NOMO-1 (cell line): ENCODE results near the gene QKI.
A peak's percentile ranks its signal among the peaks of the same experiment; 100 is the strongest.
"Not testable (repeated sequence)": the region's sequence is repeated elsewhere in the genome, so short reads cannot be mapped to it uniquely, and the experiment has no call there.

Experiments
- DNase-seq, 2 experiments: peaks; one replicate each; lab custom pipeline; 2025; ENCODE audit not compliant: unreplicated experiment in 2 of 2; lab: John Stamatoyannopoulos, UW

The QKI gene

DNA sequence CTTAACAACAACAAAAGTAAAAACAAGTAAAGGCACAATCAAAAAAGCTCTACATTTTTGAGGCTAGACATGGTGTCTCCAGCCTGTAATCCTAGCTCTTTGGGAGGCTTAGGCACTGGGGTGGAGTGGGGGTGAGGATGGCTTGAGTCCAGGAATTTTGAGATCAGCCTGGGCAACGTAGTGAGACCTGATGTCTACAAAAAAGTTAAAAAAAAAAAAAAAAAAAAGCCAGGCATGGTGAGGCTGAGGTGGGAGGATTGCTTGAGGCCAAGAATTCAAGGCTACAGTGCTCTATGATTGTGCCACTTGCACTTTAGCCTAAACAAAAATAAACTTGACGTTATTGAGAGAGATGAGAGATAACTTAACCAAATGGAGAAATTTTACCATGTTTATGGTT is 60.1 kb downstream of the QKI start:
- no peak for DNase-seq

DNA sequence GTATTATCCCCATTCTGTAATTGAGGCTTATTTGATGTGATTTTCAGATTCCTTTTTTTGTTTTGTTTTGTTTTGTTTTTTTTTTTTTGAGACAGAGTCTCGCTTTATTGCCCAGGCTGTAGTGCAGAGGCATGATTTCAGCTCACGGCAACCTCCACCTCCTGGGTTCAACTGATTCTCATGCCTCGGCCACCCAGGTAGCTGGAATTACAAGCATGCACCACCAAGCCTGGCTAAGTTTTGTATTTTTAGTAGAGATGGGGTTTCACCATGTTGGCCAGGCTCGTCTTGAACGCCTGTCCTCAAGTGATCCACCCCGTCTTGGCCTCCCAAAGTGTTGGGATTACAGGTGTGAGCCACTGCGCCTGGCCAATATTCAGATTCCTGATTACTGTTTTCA is 62.4 kb downstream of the QKI start:
- DNase-seq, result not testable (repeated sequence)

DNA sequence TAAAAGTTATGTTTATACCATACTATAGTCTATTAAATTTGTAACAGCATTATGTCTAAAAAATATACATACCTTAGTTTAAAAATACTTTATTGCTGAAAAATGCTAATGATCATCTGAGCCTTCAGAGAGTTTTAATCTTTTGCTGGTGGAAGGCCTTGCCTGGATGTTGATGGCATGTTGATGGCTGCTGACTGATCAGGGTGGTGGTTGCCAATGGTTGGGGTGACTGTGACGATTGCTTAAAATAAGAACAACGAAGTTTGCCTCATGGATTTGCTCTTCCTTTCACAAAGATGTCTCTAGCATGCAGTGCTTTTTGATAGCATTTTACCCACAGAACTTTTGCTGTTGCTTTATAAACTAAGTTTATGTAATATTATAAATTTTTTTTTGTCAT is 68.6 kb downstream of the QKI start:
- DNase-seq, result no peak

DNA sequence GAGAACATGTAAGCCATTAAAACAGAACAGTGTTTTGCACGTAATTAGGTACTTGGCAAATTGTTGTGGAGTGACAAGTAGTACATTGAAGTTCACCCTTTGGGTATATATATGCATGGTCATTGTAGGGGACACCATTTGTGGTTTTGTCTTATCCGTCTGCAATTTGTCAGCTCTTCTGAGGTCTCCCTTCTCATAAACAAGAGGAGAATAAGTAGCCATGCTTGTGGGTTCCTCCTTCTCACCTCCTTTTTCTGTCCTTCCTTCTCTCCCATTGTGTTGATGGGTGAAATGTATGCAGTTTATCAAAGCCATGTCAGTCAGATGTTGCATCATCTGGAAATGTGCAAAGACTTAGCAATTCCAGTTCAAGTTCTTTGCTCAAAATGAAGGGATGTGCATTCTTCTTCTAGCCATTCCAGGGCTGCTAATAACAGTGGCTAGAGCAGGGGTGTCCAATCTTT is 70.9 kb downstream of the QKI start:
- no peak for DNase-seq

DNA sequence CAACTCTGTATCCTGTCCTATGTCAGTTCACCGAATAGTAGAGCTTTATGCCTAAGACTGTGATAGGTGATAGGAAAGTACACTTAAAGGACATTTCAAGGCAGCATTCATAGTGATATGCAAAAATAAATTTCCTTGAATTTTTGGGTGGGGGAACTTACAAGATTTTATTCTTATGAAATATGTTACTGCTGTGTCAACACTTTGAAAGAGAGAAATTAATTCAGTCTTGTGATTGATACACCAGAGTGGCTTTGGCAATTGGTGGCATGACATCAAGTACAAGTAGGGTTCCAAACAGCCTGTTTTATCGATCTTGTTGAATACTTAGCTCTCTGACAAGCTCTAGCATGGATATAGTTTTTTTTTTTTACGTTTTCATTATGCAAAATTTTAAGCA is 72.3 kb downstream of the QKI start:
- no peak for DNase-seq

DNA sequence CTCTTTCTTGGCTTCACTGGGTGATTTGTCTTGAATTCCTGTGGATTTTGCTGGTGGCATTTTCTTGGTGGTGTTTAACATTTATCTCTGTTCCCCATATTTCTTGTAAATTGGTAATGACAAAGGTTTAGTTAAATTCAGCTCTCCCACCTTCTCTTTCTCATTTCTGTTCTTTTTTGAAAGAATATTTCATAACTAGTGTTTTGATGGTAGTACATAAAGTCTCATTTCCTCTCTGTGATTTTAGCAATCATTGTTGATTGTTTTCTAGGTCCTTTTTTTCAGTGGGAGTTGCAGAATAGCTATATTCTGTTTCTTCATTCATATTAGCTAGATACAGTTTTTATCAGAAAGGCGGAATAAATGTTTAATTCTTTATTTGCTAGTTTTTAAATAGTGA is 73.1 kb downstream of the QKI start:
- DNase-seq, result peak in 1 of 2 experiments; percentile 36

DNA sequence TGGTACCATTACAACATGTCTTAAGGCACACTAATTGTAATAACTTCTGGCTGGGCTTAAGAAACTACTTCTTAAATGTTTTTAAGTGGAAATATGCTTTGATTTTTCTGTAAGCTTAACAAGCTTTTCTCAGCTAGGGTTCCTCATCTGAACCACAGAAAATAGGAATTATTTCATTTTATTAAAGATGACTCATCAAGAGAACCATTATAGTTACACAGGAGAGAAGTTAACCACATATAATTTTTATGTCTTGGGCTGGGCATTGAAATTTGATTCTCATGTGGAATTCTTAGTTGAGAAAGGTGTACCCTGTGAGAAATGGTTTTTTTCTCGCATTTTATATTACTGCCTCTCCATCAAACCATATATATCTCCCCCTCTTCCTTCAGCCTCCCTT is 75.1 kb downstream of the QKI start:
- DNase-seq, result no peak

DNA sequence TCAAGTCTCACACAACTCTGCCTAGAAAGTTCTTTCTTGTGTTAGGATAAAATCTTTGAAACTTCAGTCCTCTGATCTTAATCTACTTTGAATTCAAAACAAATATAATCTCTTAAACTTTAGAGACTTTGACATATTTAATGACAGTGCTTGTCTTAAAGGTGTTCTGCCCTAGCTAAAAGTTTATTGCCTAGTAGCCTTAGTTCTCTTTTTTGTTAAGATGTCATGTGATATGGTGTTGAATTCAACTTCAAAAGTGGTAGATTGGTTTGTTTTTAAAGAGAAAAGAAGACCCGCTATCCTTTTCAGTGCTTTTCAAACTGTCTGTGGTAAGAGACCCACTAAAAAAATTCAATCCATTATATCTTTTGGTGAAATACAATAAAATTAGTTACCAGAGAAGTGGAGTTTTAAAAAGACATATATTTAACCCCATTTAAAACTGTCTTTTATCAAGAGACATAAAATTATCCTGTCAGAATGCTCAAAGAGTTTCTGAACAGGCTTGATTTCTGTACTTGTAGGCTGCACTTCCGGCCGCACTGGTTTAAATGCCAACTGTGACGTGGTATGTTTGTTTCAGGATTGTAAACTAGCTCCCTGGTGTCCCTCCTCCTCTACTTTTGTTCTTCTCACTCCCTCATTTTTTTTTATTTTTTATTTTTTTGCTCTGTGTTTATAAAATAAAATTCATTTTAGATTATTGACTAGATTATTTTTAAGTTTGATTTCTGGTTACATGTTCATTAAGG is 76.5 kb downstream of the QKI start:
- no peak for DNase-seq

DNA sequence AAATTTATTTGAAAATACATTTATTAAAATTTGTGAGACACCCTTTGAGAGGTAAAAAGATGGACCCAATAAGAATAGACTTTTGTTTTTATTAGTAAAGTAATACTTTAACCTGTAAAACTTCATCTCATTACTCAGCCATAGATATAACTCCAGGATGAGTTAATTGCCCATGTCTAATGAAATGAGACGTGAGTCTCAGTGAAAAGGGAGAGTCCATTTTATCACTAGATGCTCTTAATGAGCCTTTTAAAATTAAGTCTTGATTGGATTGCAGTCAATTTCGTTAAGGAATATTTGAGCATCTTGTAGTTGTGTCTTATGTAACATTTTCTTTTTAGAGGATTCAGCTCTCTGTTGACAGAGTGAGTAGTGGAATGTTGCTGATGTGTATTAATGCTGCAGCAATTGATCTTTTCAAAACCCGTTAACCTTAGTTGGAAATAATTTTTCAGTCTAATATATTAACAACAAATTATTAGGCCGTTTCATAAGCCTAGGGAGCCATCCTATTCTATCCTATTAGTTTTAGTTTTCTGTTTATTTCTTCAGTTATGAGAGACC is 77.3 kb downstream of the QKI start:
- DNase-seq, result no peak

DNA sequence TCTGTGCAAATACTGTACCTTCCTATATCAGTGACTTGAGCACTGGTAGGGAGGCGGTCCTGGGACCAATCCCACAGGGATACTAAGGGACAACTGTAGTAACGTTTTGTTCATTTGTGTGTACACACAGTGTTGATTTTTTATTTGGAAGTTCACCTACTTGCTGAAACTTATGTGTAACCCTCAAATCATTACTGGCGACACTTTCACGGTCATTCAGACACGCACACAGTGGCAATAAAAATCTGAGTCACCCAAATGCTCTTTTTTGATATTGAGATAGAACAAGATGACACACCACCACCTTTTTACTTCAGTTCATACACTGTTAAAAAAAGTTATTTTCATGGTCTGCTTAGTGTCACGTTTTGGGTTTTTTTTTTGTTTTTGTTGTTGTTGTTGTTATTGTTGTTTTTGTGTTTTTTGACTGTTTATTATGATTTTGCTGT is 79.8 kb downstream of the QKI start:
- no peak for DNase-seq

DNA sequence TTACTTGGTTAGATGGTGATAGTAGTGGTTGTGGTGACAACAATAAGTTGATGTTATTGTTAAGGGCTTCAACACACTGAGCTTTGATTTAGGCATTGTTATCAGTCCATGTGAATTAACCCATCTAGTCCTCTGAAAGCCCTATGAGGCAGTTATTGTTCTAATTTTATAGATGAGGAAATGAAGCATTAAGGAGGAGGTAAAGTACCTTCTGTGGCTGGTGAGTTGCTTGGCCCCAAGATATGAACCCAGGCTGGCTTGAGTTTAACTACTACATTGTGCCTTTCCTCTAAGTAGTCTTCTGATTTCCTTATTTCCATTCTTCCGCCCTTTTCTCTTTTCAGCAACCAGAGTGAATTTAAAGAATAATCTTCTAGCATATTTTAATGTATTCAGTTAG is 81.7 kb downstream of the QKI start:
- DNase-seq, result no peak

DNA sequence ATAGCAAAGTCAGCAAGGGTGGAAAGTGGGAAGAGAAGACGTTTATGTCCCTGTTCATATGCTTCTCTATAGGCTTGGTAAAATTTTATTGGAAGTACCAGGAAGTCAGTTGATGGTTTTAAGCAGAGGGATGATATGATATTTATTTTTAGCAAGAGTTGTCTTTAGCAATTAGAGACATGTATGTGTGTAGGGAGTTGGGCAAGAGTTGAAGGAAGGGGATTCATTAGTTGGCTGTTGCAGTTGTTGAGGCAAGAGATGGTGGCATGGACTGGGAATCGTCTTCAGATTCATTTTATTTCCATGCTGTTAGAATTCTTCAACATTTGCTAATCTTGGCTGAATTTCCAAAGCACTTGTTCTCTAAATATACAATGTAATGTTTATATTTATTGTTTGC is 85.6 kb downstream of the QKI start:
- DNase-seq, result no peak

DNA sequence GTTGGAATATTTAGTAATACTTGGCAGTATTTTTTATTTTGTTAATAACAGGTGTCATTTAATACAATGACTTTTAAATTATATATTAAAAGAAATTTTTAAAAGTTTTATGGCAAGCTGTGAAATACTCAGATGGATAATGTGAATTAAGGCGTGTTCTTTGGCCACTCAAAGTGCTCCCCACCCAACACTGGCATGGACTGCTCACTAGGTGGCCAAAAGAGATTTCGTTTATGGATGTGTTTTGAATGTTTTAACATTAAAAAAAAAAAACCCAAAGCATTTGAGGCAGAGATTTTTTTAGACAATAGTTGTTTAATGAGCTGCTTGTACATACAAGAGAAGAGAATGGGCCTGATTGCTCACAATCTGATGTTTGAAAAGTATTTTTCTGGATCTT is 86.5 kb downstream of the QKI start:
- DNase-seq, result no peak

DNA sequence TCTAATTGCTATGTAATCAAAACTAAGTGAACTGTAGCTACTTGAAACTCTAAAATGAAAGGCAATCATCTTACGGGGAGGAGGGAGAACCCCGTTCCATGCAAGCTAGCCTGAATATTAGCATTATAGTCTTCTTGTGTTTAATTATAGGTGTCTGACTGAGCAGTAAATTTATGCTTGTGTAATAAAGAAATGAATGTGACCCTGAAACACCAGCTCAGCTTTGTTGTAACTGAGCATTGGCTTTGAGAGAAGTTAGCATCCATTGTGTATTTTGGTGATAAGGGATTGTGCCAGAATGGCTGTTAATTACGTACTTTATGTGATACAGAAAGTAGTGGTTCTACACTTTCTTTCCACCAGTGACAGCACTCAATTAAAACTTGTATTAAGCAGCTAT is 86.9 kb downstream of the QKI start:
- no peak for DNase-seq

DNA sequence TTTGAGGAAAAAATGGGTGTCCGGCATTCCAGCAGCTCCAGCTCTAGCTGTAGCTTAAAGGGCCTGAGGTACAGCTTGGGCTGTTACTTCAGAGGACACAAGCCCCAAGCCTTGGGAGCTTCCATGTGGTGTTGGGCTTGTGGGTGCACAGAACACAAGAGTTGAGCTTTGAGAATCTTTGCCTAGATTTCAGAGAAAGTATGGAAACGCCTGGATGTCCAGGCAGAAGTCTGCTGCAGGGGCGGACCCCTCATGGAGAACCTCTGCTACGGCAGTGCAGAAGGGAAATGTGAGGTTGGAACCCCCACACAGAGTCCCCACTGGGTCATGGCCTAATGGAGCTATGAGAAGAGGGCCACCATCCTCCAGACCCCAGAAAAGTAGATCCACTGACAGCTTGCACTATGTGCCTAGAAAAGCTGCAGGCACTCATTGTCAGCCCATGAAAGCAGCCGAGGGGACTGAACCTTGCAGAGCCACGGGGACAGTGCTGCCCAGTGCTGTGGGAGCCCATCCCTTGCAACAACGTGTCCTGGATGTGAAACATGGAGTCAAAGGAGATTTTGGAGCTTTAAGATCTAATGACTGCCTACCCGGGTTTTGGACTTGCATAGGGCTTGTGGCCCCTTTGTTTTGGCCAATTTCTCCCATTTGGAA is 90.6 kb downstream of the QKI start:
- DNase-seq, result no peak

DNA sequence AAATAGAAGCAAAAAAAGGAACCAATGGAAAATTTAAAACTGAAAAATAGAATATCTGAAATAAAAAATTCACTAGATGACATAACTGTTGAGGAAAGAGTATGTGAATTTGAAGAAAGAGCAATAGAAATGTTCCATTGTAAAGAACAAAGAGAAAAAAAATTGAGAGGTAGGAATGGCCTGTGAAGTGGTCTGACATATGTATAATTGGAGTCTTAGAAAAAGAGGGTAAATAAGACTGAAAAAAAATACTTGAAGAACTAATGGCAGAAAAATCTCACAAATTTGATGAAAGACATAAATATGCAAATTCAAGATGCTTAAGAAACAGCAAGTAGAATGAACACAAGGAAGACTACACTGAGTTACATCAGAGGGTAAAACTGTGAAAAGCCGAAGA is 93.4 kb downstream of the QKI start:
- no peak for DNase-seq

DNA sequence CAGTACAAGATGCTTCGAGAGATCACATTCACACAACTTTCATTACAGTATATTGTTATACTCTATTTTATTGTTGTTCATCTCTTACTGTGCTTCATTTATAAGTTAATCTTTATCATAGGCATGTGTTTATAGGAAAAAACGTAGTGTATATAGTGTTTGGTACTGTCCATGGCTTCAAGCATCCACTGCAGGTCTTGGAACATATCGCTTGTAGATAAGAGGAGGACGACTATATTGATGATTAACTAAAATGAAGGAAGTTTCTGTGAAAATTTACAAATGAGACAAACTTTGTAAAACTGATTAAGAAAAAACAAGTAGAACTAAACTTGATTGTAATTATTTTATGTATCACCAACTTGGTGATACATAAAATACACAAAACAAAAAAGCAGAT is 98.5 kb downstream of the QKI start:
- no peak for DNase-seq

DNA sequence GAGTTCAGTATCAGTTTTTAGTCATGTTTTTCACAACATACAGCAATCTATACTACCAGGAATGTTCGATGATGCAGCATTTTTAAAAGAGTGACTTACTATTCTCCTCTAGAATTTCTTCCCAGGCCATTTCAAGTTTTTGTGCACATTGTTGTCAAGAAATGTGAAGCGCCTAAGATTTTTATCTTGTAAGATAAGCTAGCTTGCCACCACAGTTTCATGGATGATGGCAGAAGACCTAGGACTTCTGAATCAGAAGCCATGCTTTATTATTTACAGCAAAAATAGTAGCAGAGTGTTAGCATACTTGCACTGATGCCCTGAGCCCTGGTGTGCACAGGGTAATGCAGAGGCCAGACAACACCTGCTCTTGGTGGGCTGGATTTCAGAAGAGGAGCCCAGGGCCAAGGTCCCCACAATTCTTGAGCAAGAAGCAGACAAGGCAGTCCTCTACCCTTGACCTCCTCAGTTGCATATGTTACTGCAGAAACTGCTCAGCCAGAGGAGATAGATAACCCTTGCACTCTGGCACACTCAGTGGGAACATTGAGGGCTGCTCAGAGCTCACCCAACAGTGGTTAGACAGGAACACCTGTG is 99.2 kb downstream of the QKI start:
- no peak for DNase-seq

DNA sequence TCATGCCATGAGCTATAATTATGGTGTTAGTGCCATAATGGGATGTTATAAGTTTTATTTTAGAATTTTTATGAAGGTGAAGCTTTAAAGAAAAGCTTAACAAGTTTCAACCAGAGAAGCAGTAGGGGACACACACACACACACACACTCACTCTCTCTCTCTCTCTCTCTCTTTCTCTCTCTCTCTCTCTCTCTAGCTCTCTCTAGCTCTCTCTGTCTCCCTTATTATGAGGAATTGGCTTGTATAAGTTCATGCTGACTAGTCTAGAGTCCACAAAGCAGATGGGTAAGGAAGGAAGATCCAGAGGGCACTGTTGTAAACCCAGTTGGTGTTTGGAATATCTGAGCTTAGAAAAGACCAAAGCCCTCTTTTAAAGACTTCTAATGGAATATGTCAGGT is 102.4 kb downstream of the QKI start:
- DNase-seq, result no peak

DNA sequence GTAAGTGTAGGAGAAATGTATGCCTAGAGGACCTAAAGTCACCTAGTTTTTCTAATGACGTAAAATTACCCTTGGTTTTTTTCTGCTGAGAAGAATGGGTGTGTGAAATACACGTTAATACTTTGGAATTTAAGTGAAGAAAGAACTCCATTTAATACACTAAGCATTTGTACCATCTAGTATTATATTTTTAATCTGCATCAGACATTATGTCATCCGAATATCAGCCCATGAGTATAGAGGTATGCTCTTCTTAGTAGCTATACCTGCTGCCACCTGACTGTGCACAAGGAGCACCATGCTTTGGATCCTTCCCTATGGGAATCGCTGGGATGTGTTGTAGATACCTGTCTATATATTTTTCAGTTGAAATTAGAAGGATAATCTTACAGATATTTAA is 106.4 kb downstream of the QKI start:
- DNase-seq, result no peak

DNA sequence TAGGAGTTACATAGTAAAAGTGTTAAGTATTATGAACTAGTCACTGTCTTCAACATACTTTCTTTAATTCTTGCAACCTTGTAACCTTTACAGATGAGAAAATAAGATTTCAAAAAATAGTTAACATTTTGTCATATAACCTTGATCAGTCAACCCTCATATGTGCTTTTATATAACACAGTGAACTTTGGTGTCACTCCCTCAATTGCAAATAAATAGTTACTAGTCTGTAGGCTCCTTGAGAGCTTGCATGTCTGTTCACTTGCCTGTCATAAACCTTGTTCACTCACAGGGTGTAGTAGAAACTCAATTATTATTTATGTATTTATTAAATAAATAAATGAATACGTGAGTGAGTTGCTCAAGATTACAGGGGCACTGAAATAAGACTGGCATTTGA is 107.5 kb downstream of the QKI start:
- no peak for DNase-seq

DNA sequence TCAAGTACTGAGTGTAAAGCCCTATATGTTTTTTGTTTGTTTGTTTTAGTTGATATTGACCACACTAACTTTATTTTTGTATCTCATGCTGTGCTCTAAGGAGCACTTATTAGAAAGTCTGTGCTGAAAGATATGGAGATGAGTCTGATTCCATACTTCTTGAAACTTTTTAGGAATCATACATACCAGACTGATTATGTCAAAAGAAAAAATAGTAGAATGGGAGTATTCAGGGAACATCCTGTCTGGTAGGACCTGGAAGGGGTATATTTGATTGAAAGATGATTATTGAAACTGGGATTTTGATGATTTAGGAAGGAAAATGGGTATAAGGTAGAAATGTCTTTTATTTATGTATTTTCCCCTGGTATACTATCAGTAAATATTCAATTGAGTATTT is 111.4 kb downstream of the QKI start:
- DNase-seq, result no peak
